Breast epithelium (tissue), 3 donors: ENCODE data around the gene PTPRZ1.

Experiments used
- CTCF ChIP-seq, 3 donors: fragments of 450-650 bp; IDR thresholded peaks; one replicate each; pipeline ENCODE4 v1.5.1; 2016 to 2017; ENCODE audit warnings: antibody characterized with exemption in 3 of 3, mild to moderate bottlenecking in 3 of 3, moderate library complexity in 3 of 3
- POLR2AphosphoS5 ChIP-seq, 3 donors: sonication (generic); formaldehyde crosslinking; IDR thresholded peaks; one replicate each; pipeline ENCODE4 v1.6.1; 2017; ENCODE audit warnings: antibody characterized with exemption in 3 of 3

- TF ChIP-seq CTCF (IDR thresholded peaks at IDR 0.05): no peak
- TF ChIP-seq POLR2AphosphoS5 (IDR thresholded peaks at IDR 0.05): no peak
These were observed 39.0 kb upstream of the PTPRZ1 start for GRCh38 chr7:121833991-121834390.
